Measurements from ENCODE around the gene HNRNPM.

- TF ChIP-seq CTCF (IDR thresholded peaks at IDR 0.05) (no peak), POLR2A (IDR thresholded peaks at IDR 0.05) (no peak)
These were observed 57.2 kb downstream of the HNRNPM start for GRCh38 chr19:8501981-8502380.
